ENCODE data around the gene SPG11. TPM values are rescaled to one million over a fixed set of nuclear protein-coding genes. Genes with fewer than 3 reads are reported as not detected.

The SPG11 gene
- total and polyA plus RNA-seq, 2 experiments from 2014 or later: 23.3 to 42.2 TPM

DNA sequence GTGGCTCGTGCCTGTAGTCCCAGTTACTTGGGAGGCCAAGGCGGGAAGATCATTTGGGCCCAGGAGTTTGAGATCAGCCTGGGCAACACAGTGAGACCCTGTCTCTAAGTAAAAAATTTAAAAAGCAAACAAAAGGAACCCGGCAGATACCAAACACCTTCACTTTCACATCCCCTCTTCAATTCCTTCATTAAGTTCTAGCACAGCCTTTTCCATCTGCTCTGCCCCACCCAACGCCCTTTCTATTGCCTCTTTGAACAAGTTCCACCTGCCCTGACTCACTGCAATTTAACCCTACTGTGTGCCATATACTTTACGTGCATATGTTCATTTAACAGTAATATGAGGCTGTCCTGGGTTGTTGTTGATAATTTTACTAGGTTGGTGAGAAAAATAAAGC lies 12.4 kb upstream of the SPG11 start:
- no peak overlapping the region for H2AFZ ChIP-seq
- H4K20me1 ChIP-seq (replicated peaks; ENCODE audit: insufficient read depth): no peaks in the 10 kb centered on the region
- H3K36me3 Mint-ChIP-seq (ENCODE audit: low read depth): no peaks in the 10 kb centered on the region
- no peaks in the 10 kb centered on the region; the same call in 2 of the 3 replicates for H3K4me1 Mint-ChIP-seq
- ATAC-seq: no peak
- no peaks in the 10 kb centered on the region for H3F3A ChIP-seq (replicated peaks; ENCODE audit: low read depth)
- H3K4me3 ChIP-seq: no peak overlapping the region
- no peak overlapping the region for H3K4me2 ChIP-seq
- no peak overlapping the region; the same call in 2 of the 3 replicates for H3K4me3 Mint-ChIP-seq
- 0 out of 2 replicates have a peak, but pooled peaks cover 2% of the 10 kb centered on the region for H3K9me2 ChIP-seq (ENCODE audit: insufficient read depth)
- no peaks in the 10 kb centered on the region for H3K27me3 ChIP-seq (ENCODE audit: insufficient read depth)
- H3K27ac ChIP-seq (ENCODE audit: low read depth): no peak overlapping the region
- no peaks in the 10 kb centered on the region for H3K79me2 ChIP-seq (replicated peaks; ENCODE audit: insufficient read depth)
- TF ChIP-seq ZNF114 (CRISPR knock-in tag; IDR thresholded peaks at IDR 0.05): no peak
- TF ChIP-seq EZH2phosphoT487 (IDR thresholded peaks at IDR 0.05; ENCODE audit: unreplicated experiment): no peak
- no peak for TF ChIP-seq CREB1 (CRISPR knock-in tag; IDR thresholded peaks at IDR 0.05; ENCODE audit: low read depth)
- TF ChIP-seq ZNF331 (CRISPR knock-in tag; IDR thresholded peaks at IDR 0.05; ENCODE audit: low read depth): no peak
- TF ChIP-seq, protein P1, sequence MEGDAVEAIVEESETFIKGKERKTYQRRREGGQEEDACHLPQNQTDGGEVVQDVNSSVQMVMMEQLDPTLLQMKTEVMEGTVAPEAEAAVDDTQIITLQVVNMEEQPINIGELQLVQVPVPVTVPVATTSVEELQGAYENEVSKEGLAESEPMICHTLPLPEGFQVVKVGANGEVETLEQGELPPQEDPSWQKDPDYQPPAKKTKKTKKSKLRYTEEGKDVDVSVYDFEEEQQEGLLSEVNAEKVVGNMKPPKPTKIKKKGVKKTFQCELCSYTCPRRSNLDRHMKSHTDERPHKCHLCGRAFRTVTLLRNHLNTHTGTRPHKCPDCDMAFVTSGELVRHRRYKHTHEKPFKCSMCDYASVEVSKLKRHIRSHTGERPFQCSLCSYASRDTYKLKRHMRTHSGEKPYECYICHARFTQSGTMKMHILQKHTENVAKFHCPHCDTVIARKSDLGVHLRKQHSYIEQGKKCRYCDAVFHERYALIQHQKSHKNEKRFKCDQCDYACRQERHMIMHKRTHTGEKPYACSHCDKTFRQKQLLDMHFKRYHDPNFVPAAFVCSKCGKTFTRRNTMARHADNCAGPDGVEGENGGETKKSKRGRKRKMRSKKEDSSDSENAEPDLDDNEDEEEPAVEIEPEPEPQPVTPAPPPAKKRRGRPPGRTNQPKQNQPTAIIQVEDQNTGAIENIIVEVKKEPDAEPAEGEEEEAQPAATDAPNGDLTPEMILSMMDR (conservative IDR thresholded peaks at IDR 0.05; ENCODE audit: low read depth in 2 of 2): no peak
- no peak for TF ChIP-seq POLR2AphosphoS5 (IDR thresholded peaks at IDR 0.05; ENCODE audit: low read depth)
- no peak for TF ChIP-seq EZH2 (IDR thresholded peaks at IDR 0.05; ENCODE audit: low read depth, unreplicated experiment)
- TF ChIP-seq NANOG (IDR thresholded peaks at IDR 0.05; ENCODE audit: borderline replicate concordance): no peak
- H3K27ac Mint-ChIP-seq: no peak overlapping the region
- peaks cover 2% of the 10 kb centered on the region for H3K27me3 Mint-ChIP-seq (ENCODE audit: insufficient read depth, low read depth, poor library complexity)
- no peaks in the 10 kb centered on the region for H3K36me3 ChIP-seq (ENCODE audit: insufficient read depth)
- H3K4me1 ChIP-seq (ENCODE audit: insufficient read depth): 0 out of 2 replicates have a peak, but pooled peaks cover 4% of the 10 kb centered on the region
- no peak for DNase-seq (ENCODE audit: low spot score)
- no peaks in the 10 kb centered on the region for H3K9me3 Mint-ChIP-seq

GRCh38 chr15:44673639-44674038 lies 10.2 kb upstream of the SPG11 start:
- no peaks in the 10 kb centered on the region for H3K36me3 ChIP-seq (ENCODE audit: insufficient read depth)

More at GRCh38 chr15:44673639-44674038, 10.2 kb upstream of the SPG11 start:
- Histone ChIP-seq H3K4me2 (no peak overlapping the region), H4K20me1 (replicated peaks; ENCODE audit: insufficient read depth) (no peaks in the 10 kb centered on the region), H3K4me1 (ENCODE audit: insufficient read depth) (0 out of 2 replicates have a peak, but pooled peaks cover 4% of the 10 kb centered on the region), H3K4me3 (no peak overlapping the region), H3K79me2 (replicated peaks; ENCODE audit: insufficient read depth) (no peaks in the 10 kb centered on the region), H2AFZ (no peak overlapping the region), H3K9me2 (ENCODE audit: insufficient read depth) (0 out of 2 replicates have a peak, but pooled peaks cover 2% of the 10 kb centered on the region), H3F3A (replicated peaks; ENCODE audit: low read depth) (no peaks in the 10 kb centered on the region), H3K27me3 (ENCODE audit: insufficient read depth) (no peaks in the 10 kb centered on the region), H3K27ac (ENCODE audit: low read depth) (no peak overlapping the region)
- Mint-ChIP-seq H3K27me3 (ENCODE audit: insufficient read depth, low read depth, poor library complexity) (peaks cover 5% of the 10 kb centered on the region), H3K4me3 (no peak overlapping the region), H3K36me3 (ENCODE audit: low read depth) (no peaks in the 10 kb centered on the region), H3K9me3 (no peaks in the 10 kb centered on the region), H3K27ac (no peak overlapping the region), H3K4me1 (no peaks in the 10 kb centered on the region; the same call in 2 of the 3 replicates)
- TF ChIP-seq ZNF462 (CRISPR knock-in tag; IDR thresholded peaks at IDR 0.05) (no peak), CREB1 (CRISPR knock-in tag; IDR thresholded peaks at IDR 0.05; ENCODE audit: low read depth) (no peak), ZNF331 (CRISPR knock-in tag; IDR thresholded peaks at IDR 0.05; ENCODE audit: low read depth) (no peak), EZH2 (IDR thresholded peaks at IDR 0.05; ENCODE audit: low read depth, unreplicated experiment) (no peak)
- TF ChIP-seq, protein P1 (conservative IDR thresholded peaks at IDR 0.05; ENCODE audit: low read depth in 2 of 2): no peak
- no peak for ATAC-seq
- DNase-seq (ENCODE audit: low spot score): no peak

Measured in GM23338 (cell line).